Measurements from ENCODE around the gene BRICD5. TPM values are rescaled to one million over a fixed set of nuclear protein-coding genes. Genes with fewer than 3 reads are reported as not detected.

Gene BRICD5
- total RNA-seq, 1 donor = 2.4 TPM

- H3K4me3 ChIP-seq (ENCODE audit: low read depth, low read length) = no peak overlapping the region
- DNase-seq (ENCODE audit: low read depth) = no peak
- TF ChIP-seq, protein P1, sequence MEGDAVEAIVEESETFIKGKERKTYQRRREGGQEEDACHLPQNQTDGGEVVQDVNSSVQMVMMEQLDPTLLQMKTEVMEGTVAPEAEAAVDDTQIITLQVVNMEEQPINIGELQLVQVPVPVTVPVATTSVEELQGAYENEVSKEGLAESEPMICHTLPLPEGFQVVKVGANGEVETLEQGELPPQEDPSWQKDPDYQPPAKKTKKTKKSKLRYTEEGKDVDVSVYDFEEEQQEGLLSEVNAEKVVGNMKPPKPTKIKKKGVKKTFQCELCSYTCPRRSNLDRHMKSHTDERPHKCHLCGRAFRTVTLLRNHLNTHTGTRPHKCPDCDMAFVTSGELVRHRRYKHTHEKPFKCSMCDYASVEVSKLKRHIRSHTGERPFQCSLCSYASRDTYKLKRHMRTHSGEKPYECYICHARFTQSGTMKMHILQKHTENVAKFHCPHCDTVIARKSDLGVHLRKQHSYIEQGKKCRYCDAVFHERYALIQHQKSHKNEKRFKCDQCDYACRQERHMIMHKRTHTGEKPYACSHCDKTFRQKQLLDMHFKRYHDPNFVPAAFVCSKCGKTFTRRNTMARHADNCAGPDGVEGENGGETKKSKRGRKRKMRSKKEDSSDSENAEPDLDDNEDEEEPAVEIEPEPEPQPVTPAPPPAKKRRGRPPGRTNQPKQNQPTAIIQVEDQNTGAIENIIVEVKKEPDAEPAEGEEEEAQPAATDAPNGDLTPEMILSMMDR (IDR thresholded peaks at IDR 0.05; ENCODE audit: insufficient read depth, low read length) = no peak
Measured at GRCh38 chr16:2175454-2175853, 35.2 kb downstream of the BRICD5 start.

DNA sequence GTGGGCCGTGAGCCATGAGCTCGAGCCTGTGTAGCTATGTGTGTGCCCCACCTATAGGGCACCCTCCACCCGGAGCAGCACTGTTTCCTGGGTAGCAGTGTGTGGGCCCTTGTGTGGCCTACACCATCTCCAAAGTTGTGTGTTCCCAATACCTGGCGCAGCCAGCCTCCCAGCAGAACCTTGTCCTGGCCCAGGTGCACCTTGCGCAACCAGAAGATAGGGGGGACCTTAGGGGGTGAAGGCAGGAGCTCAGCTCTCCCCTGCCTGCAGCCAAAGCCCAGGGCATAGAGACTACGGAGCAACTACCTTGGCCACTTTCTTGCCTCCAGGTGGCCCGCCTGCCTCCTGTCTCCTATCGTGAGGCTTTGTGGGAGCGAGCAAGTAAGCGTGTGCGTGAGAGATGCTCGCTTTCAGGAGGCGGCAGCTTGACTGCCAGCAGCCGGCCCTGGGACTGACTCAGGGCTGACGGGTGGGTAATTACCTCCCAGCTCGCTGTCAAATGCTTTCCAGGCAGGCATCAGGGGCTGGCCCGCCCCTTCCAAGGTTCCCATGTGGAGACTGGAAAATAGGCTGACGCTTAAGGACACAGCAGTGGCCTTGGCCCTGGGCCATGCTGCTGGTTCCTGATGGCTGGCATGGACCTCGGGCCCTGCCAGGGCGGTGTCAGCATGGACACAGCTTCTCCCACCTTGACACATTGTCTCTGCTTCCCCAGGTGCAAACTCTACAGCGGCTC lies 36.1 kb downstream of the BRICD5 start:
- TF ChIP-seq, protein P1 (IDR thresholded peaks at IDR 0.05; ENCODE audit: insufficient read depth, low read length) = no peak
- H3K4me3 ChIP-seq (ENCODE audit: low read depth, low read length) = no peak overlapping the region
- no peak for DNase-seq (ENCODE audit: low read depth)

DNA sequence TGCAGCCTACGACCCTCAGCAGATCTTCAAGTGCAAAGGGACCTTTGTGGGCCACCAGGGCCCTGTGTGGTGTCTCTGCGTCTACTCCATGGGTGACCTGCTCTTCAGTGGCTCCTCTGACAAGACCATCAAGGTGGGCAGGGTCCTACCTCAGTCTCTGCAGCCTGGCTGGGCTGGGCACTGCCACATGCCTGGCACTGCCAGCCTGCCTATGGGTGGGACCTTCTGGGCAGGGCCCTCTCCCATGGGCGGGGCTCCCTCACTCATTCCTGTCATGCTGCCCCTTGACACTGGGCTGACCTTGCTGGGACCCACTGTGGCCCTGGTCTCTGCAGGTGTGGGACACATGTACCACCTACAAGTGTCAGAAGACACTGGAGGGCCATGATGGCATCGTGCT lies 36.7 kb downstream of the BRICD5 start:
- TF ChIP-seq, protein P1 (IDR thresholded peaks at IDR 0.05; ENCODE audit: insufficient read depth, low read length) = no peak
- DNase-seq (ENCODE audit: low read depth) = no peak
- no peak overlapping the region for H3K4me3 ChIP-seq (ENCODE audit: low read depth, low read length)

DNA sequence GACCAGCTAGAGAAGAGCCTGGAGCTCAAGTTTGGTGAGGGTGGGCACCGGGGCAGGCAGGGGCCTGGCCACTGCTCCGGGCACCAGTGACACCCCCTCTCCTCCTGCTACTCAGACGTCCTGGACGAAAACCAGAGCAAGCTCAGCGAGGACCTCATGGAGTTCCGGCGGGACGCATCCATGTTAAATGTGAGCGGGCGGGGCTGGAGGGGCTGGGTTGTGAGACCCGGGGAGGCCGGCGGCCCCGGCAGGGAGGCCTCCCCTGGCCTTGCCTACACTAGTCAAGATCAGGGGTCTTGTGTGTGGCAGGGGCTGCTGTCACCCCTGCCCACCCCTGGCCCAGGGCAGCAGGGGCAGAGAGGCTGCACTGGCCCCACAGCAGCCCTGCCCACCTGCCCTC lies 37.3 kb downstream of the BRICD5 start:
- TF ChIP-seq, protein P1 (IDR thresholded peaks at IDR 0.05; ENCODE audit: insufficient read depth, low read length) = no peak
- H3K4me3 ChIP-seq (ENCODE audit: low read depth, low read length) = no peak overlapping the region

DNA sequence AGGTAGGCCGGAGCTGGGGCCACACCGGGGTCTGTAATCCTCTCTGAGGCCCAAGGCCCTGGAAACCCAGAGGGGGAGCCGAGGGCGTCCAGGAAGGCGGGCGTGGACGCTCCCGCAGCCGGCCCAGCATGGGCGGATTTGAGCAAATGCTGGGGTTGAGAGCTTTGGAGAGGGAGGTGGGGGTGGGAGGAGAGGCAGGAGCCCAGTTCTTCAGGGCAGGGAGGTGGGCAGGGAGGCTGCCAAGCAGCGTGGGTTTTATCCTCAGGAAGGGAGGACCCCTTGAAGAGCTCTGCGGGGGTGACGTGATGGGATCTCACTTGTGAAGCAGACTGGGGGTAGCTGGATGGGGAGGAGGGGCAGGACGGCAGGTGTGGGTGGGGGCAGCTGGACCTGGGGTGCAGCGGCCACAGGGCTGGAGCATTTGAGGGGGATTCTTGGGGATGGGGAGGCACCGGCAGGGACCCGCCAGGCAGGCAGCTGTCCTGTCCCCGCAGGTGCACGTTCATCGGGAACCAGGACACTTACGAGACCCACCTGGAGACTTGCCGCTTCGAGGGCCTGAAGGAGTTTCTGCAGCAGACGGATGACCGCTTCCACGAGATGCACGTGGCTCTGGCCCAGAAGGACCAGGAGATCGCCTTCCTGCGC lies 37.9 kb downstream of the BRICD5 start:
- no peak for DNase-seq (ENCODE audit: low read depth)
- TF ChIP-seq, protein P1 (IDR thresholded peaks at IDR 0.05; ENCODE audit: insufficient read depth, low read length) = no peak
- no peak overlapping the region for H3K4me3 ChIP-seq (ENCODE audit: low read depth, low read length)

More for the DNA sequence above, 37.3 kb downstream of the BRICD5 start:
- DNase-seq (ENCODE audit: low read depth) = no peak

GRCh38 chr16:2171601-2172178 lies 39.0 kb downstream of the BRICD5 start:
- DNase-seq (ENCODE audit: low read depth) = no peak
- TF ChIP-seq, protein P1 (IDR thresholded peaks at IDR 0.05; ENCODE audit: insufficient read depth, low read length) = no peak
- H3K4me3 ChIP-seq (ENCODE audit: low read depth, low read length) = no peak overlapping the region
